ENCODE results near the gene GLE1.

GLE1 gene

DNA sequence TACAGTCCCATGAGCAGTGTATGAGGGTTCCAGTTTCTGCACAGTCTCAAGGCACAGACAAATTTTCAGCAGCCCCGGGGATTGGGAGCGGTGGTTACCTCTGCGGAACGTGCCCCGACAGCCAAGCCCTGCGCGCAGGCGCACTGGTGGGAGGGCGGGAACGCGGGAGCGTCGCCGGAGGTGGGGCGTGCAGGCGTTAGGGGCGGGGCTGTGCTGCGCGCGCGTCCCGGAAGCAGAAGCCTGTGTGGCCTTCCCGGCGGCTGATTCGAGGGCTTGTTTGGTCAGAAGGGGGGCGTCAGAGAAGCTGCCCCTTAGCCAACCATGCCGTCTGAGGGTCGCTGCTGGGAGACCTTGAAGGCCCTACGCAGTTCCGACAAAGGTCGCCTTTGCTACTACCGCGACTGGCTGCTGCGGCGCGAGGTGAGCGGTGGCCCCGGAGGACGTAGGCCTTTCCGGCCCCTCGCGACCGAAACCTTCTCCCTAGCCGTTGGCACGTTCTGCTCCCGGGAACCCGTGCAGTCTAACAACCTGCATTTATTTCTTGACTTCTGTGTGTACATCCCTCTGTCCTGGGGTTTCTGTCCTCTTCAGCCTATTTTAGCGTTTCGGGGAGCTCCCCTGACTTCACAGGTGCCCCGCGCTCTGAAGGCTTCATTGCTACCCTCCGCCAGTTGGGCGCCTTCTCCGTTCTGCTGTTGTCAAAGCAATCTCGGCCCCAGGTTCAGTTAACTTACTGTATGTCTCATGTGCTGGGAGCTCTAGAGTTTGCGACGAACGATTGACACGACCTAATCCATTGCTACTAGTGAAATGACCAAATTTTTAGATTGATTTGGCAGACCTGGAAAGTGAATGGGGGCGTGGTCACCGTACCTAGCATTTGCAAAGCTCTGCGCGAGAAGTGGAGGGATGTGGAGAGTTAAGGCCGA is at the start of gene GLE1:
TSS of gene GLE1 (plus strand) at position 235 of the 929 bp plus-strand sequence. CDS start at position 322, 87 bp downstream.
- in situ Hi-C loops (cut with MboI; ENCODE audit: low sequenced_read_pairs, unreplicated experiment): no loop called here
- DNase-seq (ENCODE audit: low spot score): peak; percentile 100
- TF ChIP-seq CTCF (IDR thresholded peaks at IDR 0.05; ENCODE audit: borderline replicate concordance, control extremely low read depth, extremely low read depth, insufficient read depth, missing control alignments): no peak

GRCh38 chr9:128454991-128455390 is 49.5 kb upstream of the GLE1 start:
- in situ Hi-C loops (cut with MboI; ENCODE audit: low sequenced_read_pairs, unreplicated experiment): no loop called here
- TF ChIP-seq CTCF (IDR thresholded peaks at IDR 0.05; ENCODE audit: borderline replicate concordance, control extremely low read depth, extremely low read depth, insufficient read depth, missing control alignments): no peak
- DNase-seq (ENCODE audit: low spot score): no peak

- no peak for TF ChIP-seq CTCF (IDR thresholded peaks at IDR 0.05; ENCODE audit: borderline replicate concordance, control extremely low read depth, extremely low read depth, insufficient read depth, missing control alignments)
- in situ Hi-C loops (cut with MboI; ENCODE audit: low sequenced_read_pairs, unreplicated experiment): no loop called here
- DNase-seq (ENCODE audit: low spot score): peak; percentile 100
Observed at GRCh38 chr9:128455849-128456612, 48.5 kb upstream of the GLE1 start, which contains the start of gene ODF2. Gene ODF2 (plus strand): TSS chr9:128456006. CDS start chr9:128456092, 86 bp downstream.

- in situ Hi-C loops (cut with MboI; ENCODE audit: low sequenced_read_pairs, unreplicated experiment): no loop called here
- peak; percentile 96 for DNase-seq (ENCODE audit: low spot score)
- no peak for TF ChIP-seq CTCF (IDR thresholded peaks at IDR 0.05; ENCODE audit: borderline replicate concordance, control extremely low read depth, extremely low read depth, insufficient read depth, missing control alignments)
Observed at GRCh38 chr9:128456613-128457061, 47.9 kb upstream of the GLE1 start.

DNA sequence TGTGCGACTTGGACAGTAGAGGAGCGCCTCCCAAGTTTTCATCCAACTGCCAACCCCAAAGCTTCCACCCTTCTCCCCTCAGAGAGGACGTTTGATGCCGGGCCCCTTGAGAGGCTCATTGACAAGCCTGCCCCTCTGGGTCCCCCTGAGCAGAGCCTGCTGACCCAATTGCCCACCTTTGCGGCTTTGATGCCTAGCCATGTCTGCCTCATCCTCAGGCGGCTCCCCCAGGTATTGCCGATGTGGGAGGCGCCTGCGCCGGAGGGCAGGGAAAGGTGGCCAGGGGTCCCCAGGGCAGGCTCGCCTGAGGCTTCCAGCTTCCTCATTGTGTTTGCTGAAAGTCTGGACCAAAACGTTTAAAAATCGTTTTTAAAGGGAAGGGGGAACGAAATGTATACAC is 47.3 kb upstream of the GLE1 start:
- TF ChIP-seq CTCF (IDR thresholded peaks at IDR 0.05; ENCODE audit: borderline replicate concordance, control extremely low read depth, extremely low read depth, insufficient read depth, missing control alignments): no peak
- DNase-seq (ENCODE audit: low spot score): no peak
- in situ Hi-C loops (cut with MboI; ENCODE audit: low sequenced_read_pairs, unreplicated experiment): no loop called here

DNA sequence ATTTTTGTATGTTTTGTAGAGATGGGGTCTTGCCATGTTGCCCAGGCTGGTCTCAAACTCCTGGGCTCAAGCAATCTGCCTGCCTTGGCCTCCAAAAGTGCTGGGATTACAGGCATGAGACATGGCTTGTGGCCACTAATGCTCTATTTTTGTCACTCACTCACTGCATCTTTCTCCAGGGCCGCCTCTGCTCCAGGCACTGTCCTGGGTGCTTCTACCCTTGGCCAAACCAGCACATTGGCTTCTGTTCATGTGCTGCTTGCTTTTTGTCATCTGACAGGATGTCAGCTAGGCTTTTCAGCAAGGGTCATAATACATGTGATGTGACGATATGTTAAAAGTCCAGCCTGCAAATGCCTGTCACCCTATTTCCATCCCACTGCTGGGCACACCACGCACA is 45.5 kb upstream of the GLE1 start:
- in situ Hi-C loops (cut with MboI; ENCODE audit: low sequenced_read_pairs, unreplicated experiment): no loop called here
- no peak for TF ChIP-seq CTCF (IDR thresholded peaks at IDR 0.05; ENCODE audit: borderline replicate concordance, control extremely low read depth, extremely low read depth, insufficient read depth, missing control alignments)
- DNase-seq (ENCODE audit: low spot score): no peak
